LHCN-M2 (cell line): Measurements from ENCODE around the gene RBMS3. TPM values are rescaled to one million over a fixed set of nuclear protein-coding genes. Genes with fewer than 3 reads are reported as not detected.

Experiments
- DNase-seq: peaks from one replicate; pipeline ENCODE4 v3.0.0-alpha.2; 2012; ENCODE audit warnings: low read depth
- total RNA-seq: library from RNA; depleted of rRNA; stranded (reverse); fragments of >200 nt; gene quantifications from 2 replicates; pipeline ENCODE4 v1.2.3, GENCODE V29; 2014

The RBMS3 gene
- total RNA-seq, 1 experiment from 2014 or later: 13.8 TPM

DNA sequence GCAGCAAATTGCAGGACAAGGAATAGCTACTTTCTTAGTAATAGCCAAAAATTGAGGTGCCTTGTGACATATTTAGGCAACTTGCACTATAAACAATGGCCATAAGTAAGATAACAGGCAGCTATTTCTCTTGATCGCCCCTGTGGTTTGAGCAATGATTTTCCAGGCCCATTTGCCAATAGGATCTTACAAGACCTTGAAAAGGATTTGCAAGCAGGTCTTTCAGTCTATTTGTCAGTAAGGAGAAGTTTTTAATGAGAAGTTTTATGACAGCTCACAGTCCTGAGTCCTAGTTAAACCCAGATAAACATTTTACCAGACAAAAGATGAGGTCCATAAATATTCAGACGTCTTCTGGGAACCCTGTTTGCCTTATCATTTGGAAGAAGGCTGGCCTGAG is 645.5 kb downstream of the RBMS3 start:
- no peak for DNase-seq

GRCh38 chr3:29932696-29933325 is 651.9 kb downstream of the RBMS3 start:
- DNase-seq: no peak

- DNase-seq: no peak
Measured at GRCh38 chr3:29933802-29934490, 653.1 kb downstream of the RBMS3 start.

GRCh38 chr3:29934751-29935150 is 653.9 kb downstream of the RBMS3 start:
- no peak for DNase-seq

- no peak for DNase-seq
Measured at GRCh38 chr3:29936054-29936453, 655.2 kb downstream of the RBMS3 start.

DNA sequence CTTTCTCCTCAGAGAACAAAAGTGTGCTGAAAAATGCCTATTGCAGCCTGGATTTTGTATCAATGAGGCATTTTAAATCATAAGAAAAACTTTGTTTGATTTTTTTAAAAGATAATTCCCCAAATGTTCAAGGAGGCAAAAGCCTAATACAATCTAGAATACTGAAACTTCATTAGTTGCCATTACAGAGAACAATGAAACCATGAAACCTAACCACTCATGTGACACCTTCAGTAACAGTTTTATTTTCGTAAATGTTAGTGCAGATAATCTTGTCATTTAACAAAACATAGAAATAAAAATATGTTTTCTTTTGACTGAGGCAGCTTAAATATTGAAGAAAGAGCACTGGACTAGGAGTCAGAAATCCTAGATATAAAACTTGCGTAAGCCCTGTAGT is 655.9 kb downstream of the RBMS3 start:
- DNase-seq: no peak

DNA sequence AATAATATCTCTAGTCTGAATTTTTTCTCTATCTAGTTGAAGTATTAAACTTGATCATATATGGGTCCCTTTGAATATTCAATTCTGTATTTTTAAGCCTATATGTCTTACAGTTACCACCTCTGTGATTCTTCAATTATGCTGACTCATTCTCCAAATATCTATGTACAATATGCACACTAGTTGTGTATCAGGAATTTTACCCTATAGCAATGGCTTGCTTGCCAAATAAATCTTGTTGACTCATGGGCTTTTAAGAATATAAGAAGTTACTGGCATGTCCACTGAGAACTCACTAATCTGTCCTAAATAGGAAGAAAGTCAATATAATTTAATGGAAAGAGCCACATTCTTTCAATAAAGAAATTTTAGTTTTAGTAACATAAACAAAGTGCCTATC is 656.3 kb downstream of the RBMS3 start:
- DNase-seq: no peak

DNA sequence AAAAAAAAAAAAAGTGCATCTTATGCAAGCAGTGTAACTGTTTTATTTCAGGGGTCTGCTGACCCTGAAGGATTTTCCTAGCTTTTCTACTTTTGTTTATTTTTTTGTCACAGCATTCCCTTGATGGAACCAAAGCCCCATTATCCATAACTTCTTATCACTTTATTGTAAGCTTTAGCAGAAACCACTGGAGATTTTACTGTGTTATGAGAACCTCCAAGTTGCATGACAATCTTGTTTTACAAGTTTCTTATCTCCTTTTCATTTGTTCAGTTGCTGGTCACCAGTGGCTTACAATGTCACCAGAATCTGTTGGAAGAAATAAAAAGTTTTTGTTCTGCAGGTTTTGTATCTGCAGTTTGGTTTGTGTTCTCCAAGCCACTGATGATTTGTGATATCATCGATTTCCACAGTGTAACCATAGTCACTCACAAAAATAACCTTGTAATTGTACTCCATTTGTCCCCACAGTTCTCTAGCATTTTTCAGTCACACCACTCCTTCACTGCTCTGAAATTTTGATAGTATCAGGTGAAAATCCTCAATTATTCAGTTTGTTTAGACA is 660.0 kb downstream of the RBMS3 start:
- DNase-seq: no peak

GRCh38 chr3:29942297-29942696 is 661.4 kb downstream of the RBMS3 start:
- DNase-seq: no peak

DNA sequence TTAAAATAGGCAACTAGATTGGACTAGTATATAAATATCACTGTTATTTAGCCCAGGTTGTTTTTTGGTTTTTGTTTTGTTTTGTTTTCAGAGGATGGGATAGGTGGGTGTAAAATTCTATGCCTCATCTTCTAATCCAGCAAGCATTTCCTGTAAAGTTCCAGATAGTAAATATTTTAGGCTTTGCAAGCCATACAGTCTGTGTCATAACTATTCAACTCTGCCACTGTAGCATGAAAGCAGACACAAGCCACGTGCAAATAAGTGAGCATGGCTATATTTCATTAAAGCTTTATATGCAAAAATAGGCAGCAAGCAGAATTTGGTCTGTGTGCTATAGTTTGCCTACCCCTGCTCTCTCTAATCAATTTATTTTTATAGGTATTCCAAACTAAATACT is 668.3 kb downstream of the RBMS3 start:
- no peak for DNase-seq

DNA sequence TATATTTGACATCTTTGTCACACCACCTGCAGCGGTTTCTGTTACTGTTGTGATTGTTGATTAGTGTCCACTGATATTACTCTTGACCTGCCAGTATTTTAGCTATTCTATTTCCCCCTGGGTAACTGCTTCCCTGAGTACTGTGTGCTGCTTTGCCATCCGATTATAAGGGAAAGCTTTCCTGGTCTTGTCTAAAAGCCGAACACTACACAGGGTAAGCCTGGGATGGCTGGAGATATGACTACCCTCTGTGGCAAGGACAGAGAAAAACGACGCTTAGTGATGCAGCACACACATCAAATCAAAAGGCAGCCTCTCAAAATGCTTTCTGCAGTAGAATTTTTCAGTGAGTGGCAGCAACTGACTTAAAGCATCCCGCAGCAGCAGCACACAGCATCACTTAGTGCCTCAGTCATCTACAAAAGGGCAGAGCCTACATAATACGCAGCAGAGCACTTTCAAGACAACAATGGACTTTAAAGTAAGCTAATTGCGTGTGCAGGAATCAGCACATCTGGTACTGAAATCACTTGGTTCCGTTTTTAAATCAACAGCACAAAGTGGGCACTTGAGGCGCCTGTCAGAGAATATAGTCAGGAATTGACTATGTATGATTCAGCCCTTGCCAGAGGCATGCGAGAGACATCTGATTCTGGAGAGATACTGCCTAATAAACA is 669.2 kb downstream of the RBMS3 start:
- no peak for DNase-seq

DNA sequence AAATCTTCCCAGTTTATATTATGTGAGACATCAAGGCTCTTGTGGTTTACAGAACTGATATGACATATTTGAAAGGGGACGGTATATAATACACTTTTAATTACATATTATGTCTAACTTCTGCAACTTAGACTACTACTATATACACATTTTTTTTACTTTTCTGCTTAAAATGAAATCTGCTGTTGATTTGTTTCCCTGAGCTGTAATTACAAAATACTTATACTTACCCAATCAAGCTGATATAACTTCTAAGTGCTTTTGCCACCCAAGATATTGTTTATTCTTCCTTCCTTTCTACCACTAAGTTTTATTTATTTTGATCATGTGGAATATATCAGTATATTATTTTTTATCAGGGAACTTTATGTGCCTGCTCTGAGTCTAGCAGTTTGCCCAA is 671.6 kb downstream of the RBMS3 start:
- no peak for DNase-seq

GRCh38 chr3:29955413-29955812 is 674.5 kb downstream of the RBMS3 start:
- DNase-seq: no peak

DNA sequence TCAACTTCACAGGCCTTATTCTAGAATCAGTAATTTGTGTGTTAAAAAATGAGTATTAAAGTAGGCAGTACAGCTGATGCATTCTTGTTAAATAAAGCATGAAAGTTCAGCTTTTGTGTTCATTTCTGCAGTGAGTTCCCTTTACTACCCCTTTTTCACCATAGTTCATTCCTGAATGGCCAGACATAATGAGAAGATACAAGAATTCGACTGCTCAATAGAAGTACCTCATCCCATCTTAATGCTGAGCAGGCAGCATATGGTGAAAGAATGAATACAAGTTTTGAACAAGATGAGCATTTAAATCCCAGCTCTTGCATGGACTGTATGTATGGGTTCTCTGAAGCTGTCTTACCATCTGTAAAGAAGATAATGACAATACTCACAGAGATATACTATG is 677.9 kb downstream of the RBMS3 start:
- DNase-seq: no peak

GRCh38 chr3:29971895-29972294 is 691.0 kb downstream of the RBMS3 start:
- DNase-seq: no peak

GRCh38 chr3:29972320-29972993 is 691.6 kb downstream of the RBMS3 start:
- DNase-seq: peak; percentile 65

DNA sequence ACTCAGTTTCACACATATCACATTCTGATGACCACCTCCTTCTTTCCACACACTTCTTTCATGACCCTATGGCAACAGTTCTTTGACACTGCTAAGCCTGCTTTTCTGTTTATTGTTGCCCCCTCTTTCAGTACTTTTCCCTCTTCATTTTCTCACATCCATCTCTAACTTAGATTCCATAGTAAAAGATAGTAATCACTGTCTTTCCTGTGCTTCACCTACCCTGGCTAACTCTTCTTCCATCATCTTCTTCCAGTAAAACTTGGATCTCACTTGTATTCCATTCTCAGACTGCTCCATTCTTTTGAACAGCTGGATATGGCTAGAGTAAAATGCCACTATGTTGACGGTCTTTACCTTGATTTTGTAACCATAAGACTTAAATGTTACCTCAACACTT is 692.9 kb downstream of the RBMS3 start:
- DNase-seq: no peak

DNA sequence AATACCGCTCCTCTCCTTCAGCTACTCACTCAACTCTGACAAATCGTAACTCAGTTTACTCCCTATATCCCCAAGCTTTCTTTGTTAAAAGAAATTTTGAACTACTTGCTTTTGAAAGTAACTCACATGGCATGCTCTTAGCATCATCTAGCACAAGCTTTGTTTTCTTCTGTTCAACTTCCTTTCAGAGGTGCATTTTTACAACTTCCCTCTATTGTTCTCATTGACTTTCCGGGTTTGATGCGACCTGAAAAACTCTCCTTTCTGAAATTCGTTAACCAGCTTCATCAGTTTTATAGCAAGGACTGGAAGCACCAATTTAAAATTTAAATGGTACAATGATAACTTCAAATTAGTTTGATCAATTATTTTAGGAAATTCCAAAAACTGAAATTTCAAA is 696.0 kb downstream of the RBMS3 start:
- no peak for DNase-seq

GRCh38 chr3:29977360-29977759 is 696.5 kb downstream of the RBMS3 start:
- no peak for DNase-seq

DNA sequence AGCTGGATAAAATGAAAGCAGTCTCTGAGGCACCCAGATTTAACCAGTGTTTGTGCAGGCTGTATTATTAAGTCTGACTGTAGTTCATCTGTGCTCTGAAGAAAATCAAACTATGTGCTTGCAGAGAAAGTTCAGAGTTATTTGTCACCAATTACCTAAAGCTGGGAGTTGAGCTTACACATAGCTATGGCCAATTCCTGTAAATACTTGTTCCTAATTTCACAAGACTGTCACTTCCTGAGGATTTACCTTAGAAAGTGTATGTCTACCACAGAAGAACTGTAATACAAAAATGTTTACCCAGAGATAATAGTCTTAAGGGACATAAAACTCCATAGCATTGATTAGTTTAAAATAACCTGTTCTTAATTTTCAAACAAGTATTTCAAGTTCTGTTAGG is 697.2 kb downstream of the RBMS3 start:
- no peak for DNase-seq

- DNase-seq: no peak
Measured at GRCh38 chr3:29991198-29991597, 710.3 kb downstream of the RBMS3 start.

DNA sequence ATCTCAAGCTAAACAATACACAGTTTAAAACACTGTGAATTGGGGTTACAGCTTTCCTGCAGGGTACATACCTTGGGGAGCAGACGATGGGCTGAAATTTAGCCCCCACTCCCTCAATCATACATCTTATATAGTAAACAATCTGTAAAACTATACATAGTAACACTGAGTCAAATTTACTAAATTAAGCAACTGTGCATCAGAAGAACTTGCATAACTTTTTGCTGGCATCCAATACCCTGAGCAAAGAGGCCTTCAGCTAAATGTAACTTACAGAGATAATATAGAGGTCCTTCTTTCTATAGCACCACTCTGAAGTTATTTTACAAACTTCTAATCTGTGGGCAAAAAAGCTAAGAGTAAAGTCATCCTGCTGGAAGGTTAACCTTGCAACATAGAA is 721.9 kb downstream of the RBMS3 start:
- no peak for DNase-seq
